Measurements from ENCODE around the gene SIDT1.
A peak's percentile ranks its signal among the peaks of the same experiment; 100 is the strongest.

SIDT1 gene

GRCh38 chr3:113546414-113546893, 14.1 kb downstream of the SIDT1 start:
- DNase-seq = no peak

- DNase-seq = no peak
Measured at GRCh38 chr3:113548501-113548900, 16.1 kb downstream of the SIDT1 start.

GRCh38 chr3:113551820-113552219, 19.5 kb downstream of the SIDT1 start:
- no peak for DNase-seq

- DNase-seq = no peak
Measured at GRCh38 chr3:113552851-113553250, 20.5 kb downstream of the SIDT1 start.

GRCh38 chr3:113555138-113555537, 22.8 kb downstream of the SIDT1 start:
- no peak for DNase-seq

- DNase-seq = no peak
Measured at GRCh38 chr3:113556316-113556945, 24.1 kb downstream of the SIDT1 start.

GRCh38 chr3:113556946-113557335, 24.6 kb downstream of the SIDT1 start:
- DNase-seq = no peak

- DNase-seq = no peak
Measured at GRCh38 chr3:113557374-113557773, 25.0 kb downstream of the SIDT1 start.

GRCh38 chr3:113559009-113559408, 26.7 kb downstream of the SIDT1 start:
- DNase-seq = no peak

- DNase-seq = no peak
Measured at GRCh38 chr3:113560271-113560670, 27.9 kb downstream of the SIDT1 start.

- DNase-seq = peak in 1 of 3 donors; percentile 21
Measured at GRCh38 chr3:113560831-113561623, 28.7 kb downstream of the SIDT1 start.

GRCh38 chr3:113565555-113565954, 33.2 kb downstream of the SIDT1 start:
- DNase-seq = no peak

- no peak for DNase-seq
Measured at GRCh38 chr3:113570158-113570557, 37.8 kb downstream of the SIDT1 start.

- no peak for DNase-seq
Measured at GRCh38 chr3:113571360-113571759, 39.0 kb downstream of the SIDT1 start.

- DNase-seq = no peak
Measured at GRCh38 chr3:113573728-113574127, 41.4 kb downstream of the SIDT1 start.

GRCh38 chr3:113574213-113574612, 41.9 kb downstream of the SIDT1 start:
- DNase-seq = no peak

- DNase-seq = no peak
Measured at GRCh38 chr3:113575206-113575605, 42.9 kb downstream of the SIDT1 start.

- no peak for DNase-seq
Measured at GRCh38 chr3:113585228-113585627, 52.9 kb downstream of the SIDT1 start.

GRCh38 chr3:113585720-113586119, 53.4 kb downstream of the SIDT1 start:
- no peak for DNase-seq

- DNase-seq = no peak
Measured at GRCh38 chr3:113588806-113589205, 56.5 kb downstream of the SIDT1 start.

GRCh38 chr3:113589971-113590370, 57.6 kb downstream of the SIDT1 start:
- DNase-seq = no peak

- no peak for DNase-seq
Measured at GRCh38 chr3:113590983-113591382, 58.6 kb downstream of the SIDT1 start.

- no peak for DNase-seq
Measured at GRCh38 chr3:113594066-113594465, 61.7 kb downstream of the SIDT1 start.

GRCh38 chr3:113597596-113598354, 65.4 kb downstream of the SIDT1 start:
- DNase-seq = no peak

All from suppressor macrophage treated with lipopolysaccharide for 1 hour (primary cell).